SIG-M5 (cell line): ENCODE results near the gene ATP5F1E.

Experiments
- DNase-seq: peaks from one replicate; lab custom pipeline; 2025; lab: John Stamatoyannopoulos, UW

Gene ATP5F1E

GRCh38 chr20:59005523-59006166, 26.5 kb downstream of the ATP5F1E start:
- DNase-seq: no peak

GRCh38 chr20:59004763-59005522, 27.2 kb downstream of the ATP5F1E start:
- no peak for DNase-seq

GRCh38 chr20:59004493-59004762, 27.7 kb downstream of the ATP5F1E start:
- no peak for DNase-seq

- DNase-seq: no peak
Observed at GRCh38 chr20:59003836-59004492, 28.2 kb downstream of the ATP5F1E start.

GRCh38 chr20:59002874-59003399, 29.2 kb downstream of the ATP5F1E start:
- DNase-seq: no peak

- no peak for DNase-seq
Observed at GRCh38 chr20:59002388-59002787, 29.7 kb downstream of the ATP5F1E start.

- DNase-seq: no peak
Observed at GRCh38 chr20:59001449-59002171, 30.5 kb downstream of the ATP5F1E start.

- DNase-seq: no peak
Observed at GRCh38 chr20:59001068-59001448, 31.1 kb downstream of the ATP5F1E start.

- DNase-seq: no peak
Observed at GRCh38 chr20:59000326-59000725, 31.8 kb downstream of the ATP5F1E start.

- no peak for DNase-seq
Observed at GRCh38 chr20:58998656-58999055, 33.5 kb downstream of the ATP5F1E start.

GRCh38 chr20:58997141-58997770, 34.9 kb downstream of the ATP5F1E start:
- DNase-seq: no peak

- DNase-seq: no peak
Observed at GRCh38 chr20:58996226-58996611, 35.9 kb downstream of the ATP5F1E start.

- DNase-seq: no peak
Observed at GRCh38 chr20:58995461-58996225, 36.5 kb downstream of the ATP5F1E start.

GRCh38 chr20:58994390-58995159, 37.6 kb downstream of the ATP5F1E start:
- no peak for DNase-seq

GRCh38 chr20:58993332-58994248, 38.5 kb downstream of the ATP5F1E start:
- DNase-seq: no peak

- no peak for DNase-seq
Observed at GRCh38 chr20:58992911-58993310, 39.2 kb downstream of the ATP5F1E start.

- no peak for DNase-seq
Observed at GRCh38 chr20:58991715-58992114, 40.4 kb downstream of the ATP5F1E start.

- no peak for DNase-seq
Observed at GRCh38 chr20:58990651-58991445, 41.3 kb downstream of the ATP5F1E start.

- DNase-seq: no peak
Observed at GRCh38 chr20:58989196-58989595, 42.9 kb downstream of the ATP5F1E start.
